Osteoblast (primary cell): ENCODE measurements around the gene CAMK2A. TPM values are rescaled to one million over a fixed set of nuclear protein-coding genes. Genes with fewer than 3 reads are reported as not detected.

ENCODE experiments used
- DNase-seq: peaks from one replicate; pipeline ENCODE4 v3.0.0; 2011; ENCODE audit warnings: low spot score, mixed read lengths; ENCODE audit not compliant: insufficient read length; ENCODE audit errors: missing footprints
- H2AFZ ChIP-seq: 2 replicates; pipeline ENCODE4 v1.6.0; 2011; ENCODE audit warnings: mild to moderate bottlenecking, low read length
- H3K27ac ChIP-seq: 2 replicates; pipeline ENCODE4 v1.5.1; 2011; ENCODE audit warnings: mild to moderate bottlenecking, low read depth, low read length, moderate library complexity
- H3K27me3 ChIP-seq: 2 replicates; pipeline ENCODE4 v1.6.0; 2012; ENCODE audit warnings: mild to moderate bottlenecking, control low read depth, inconsistent platforms, low read length, moderate library complexity; ENCODE audit not compliant: insufficient read depth
- H3K36me3 ChIP-seq: 2 replicates; pipeline ENCODE4 v1.5.1; 2011; ENCODE audit warnings: mild to moderate bottlenecking, low read length, control low read depth, moderate library complexity; ENCODE audit not compliant: insufficient read depth
- H3K4me1 ChIP-seq: 2 replicates; pipeline ENCODE4 v1.5.1; 2011; ENCODE audit warnings: mild to moderate bottlenecking, low read length, control low read depth, moderate library complexity; ENCODE audit not compliant: insufficient read depth
- H3K4me2 ChIP-seq: 2 replicates; pipeline ENCODE4 v1.6.0; 2011; ENCODE audit warnings: mild to moderate bottlenecking, low read length; ENCODE audit not compliant: insufficient read depth
- H3K4me3 ChIP-seq: fragments of 200-600 bp; sonication (generic); 3 replicates; pipeline ENCODE4 v1.5.1; 2012; ENCODE audit warnings: mild to moderate bottlenecking, low read length, inconsistent platforms; ENCODE audit not compliant: insufficient read depth
- H3K79me2 ChIP-seq: 2 replicates; pipeline ENCODE4 v1.6.0; 2012; ENCODE audit warnings: mild to moderate bottlenecking, low read length, control low read depth, inconsistent platforms; ENCODE audit not compliant: insufficient read depth
- H3K9me3 ChIP-seq: 2 replicates; pipeline ENCODE4 v1.5.1; 2011; ENCODE audit warnings: low read depth, low read length, control low read depth
- H4K20me1 ChIP-seq: 2 replicates; pipeline ENCODE4 v1.6.0; 2012; ENCODE audit warnings: mild to moderate bottlenecking, low read length, control low read depth; ENCODE audit not compliant: insufficient read depth
- CTCF ChIP-seq: IDR thresholded peaks from 2 replicates; pipeline ENCODE4 v1.5.1; 2011; ENCODE audit warnings: mild to moderate bottlenecking, low read depth, low read length, moderate library complexity; ENCODE audit errors: extremely low read depth
- total RNA-seq: library from RNA; depleted of rRNA; stranded (reverse); fragments of >200 nt; gene quantifications from 2 replicates; pipeline ENCODE4 v1.2.3, GENCODE V29; 2012

Gene CAMK2A
- total RNA-seq, 1 donor: 0.36 TPM

GRCh38 chr5:150295172-150295634 lies 5.6 kb upstream of the CAMK2A start:
- Histone ChIP-seq H2AFZ (peak overlapping the region; percentile 21), H3K36me3 (peaks cover 3% of the 10 kb centered on the region), H3K4me2 (peak overlapping the region; percentile 22), H3K4me3 (no peak overlapping the region), H3K27ac (peak overlapping the region; percentile 60), H3K9me3 (no peaks in the 10 kb centered on the region), H3K4me1 (peaks cover 40% of the 10 kb centered on the region), H3K79me2 (no peaks in the 10 kb centered on the region), H4K20me1 (no peaks in the 10 kb centered on the region), H3K27me3 (no peaks in the 10 kb centered on the region)
- peak; percentile 94 for DNase-seq
- no peak for TF ChIP-seq CTCF

DNA sequence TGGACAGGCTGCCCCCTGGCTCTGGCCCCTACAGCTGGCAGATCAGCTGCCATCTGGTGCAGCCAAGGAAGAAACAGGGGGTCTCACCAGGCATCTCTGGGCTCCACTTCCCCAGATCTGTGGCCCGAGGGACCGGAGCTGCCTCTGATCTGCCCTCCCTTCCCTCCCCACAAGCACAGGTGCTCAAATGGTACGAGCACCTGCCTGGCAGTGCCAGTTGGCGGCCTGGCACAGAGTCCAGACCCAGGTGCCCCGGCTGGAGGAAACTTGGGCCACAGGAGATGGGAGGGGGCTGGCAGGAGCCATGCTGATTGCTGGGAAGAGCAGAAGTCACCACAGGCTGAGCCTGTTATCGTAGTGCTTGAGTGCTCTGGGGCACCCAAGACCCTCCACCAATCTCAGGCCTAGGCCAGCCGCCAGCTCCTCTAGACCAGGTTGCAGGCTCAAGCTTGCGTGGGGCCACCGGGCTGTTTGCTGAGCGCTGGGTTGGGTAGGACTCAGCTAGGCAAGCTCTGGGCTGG lies 5.0 kb upstream of the CAMK2A start:
- no peaks in the 10 kb centered on the region for H3K27me3 ChIP-seq
- H4K20me1 ChIP-seq: no peaks in the 10 kb centered on the region
- TF ChIP-seq CTCF: no peak
- DNase-seq: no peak
- no peak overlapping the region for H3K4me3 ChIP-seq
- H3K9me3 ChIP-seq: no peaks in the 10 kb centered on the region
- H3K27ac ChIP-seq: peak overlapping the region; percentile 60
- no peak overlapping the region for H3K4me2 ChIP-seq
- no peak overlapping the region for H2AFZ ChIP-seq
- peaks cover 34% of the 10 kb centered on the region for H3K4me1 ChIP-seq
- peaks cover 3% of the 10 kb centered on the region for H3K36me3 ChIP-seq
- H3K79me2 ChIP-seq: no peaks in the 10 kb centered on the region

- Histone ChIP-seq H3K4me1 (peaks cover 24% of the 10 kb centered on the region), H3K4me2 (no peak overlapping the region)
- TF ChIP-seq CTCF: no peak
These were observed 3.7 kb upstream of the CAMK2A start for GRCh38 chr5:150293091-150293941.

More at GRCh38 chr5:150293091-150293941, 3.7 kb upstream of the CAMK2A start:
- DNase-seq: no peak
- no peak overlapping the region for H3K4me3 ChIP-seq
- no peaks in the 10 kb centered on the region for H4K20me1 ChIP-seq
- H3K36me3 ChIP-seq: peaks cover 3% of the 10 kb centered on the region
- no peaks in the 10 kb centered on the region for H3K27me3 ChIP-seq
- H3K79me2 ChIP-seq: no peaks in the 10 kb centered on the region
- no peak overlapping the region for H2AFZ ChIP-seq
- no peak overlapping the region for H3K27ac ChIP-seq
- no peaks in the 10 kb centered on the region for H3K9me3 ChIP-seq
